DOHH2 (cell line): ENCODE results near the gene STYX.
"Not testable (repeated sequence)": the region's sequence is repeated elsewhere in the genome, so short reads cannot be mapped to it uniquely, and the experiment has no call there.

Experiments
- H3F3A ChIP-seq: fragments of 200-600 bp; sonication (generic), shearing (Covaris generic); 2 replicates; pipeline ENCODE4 v1.6.0; 2016; ENCODE audit warnings: antibody characterized with exemption, mild to moderate bottlenecking; ENCODE audit not compliant: control insufficient read depth, insufficient read depth
- H3K27ac ChIP-seq: fragments of 200-600 bp; sonication (generic); 2 replicates; pipeline ENCODE4 v1.5.1; 2014; ENCODE audit warnings: low read depth, mild to moderate bottlenecking, low read length, moderate library complexity
- H3K27me3 ChIP-seq: fragments of 200-600 bp; sonication (generic); 2 replicates; pipeline ENCODE4 v1.6.1; 2014; ENCODE audit warnings: mild to moderate bottlenecking, low read length, mixed read lengths; ENCODE audit not compliant: control insufficient read depth
- H3K36me3 ChIP-seq: fragments of 200-600 bp; sonication (generic); 2 replicates; pipeline ENCODE4 v1.6.1; 2014; ENCODE audit warnings: mild to moderate bottlenecking, low read length, moderate library complexity, mixed read lengths; ENCODE audit not compliant: control insufficient read depth
- H3K4me1 ChIP-seq: fragments of 200-600 bp; sonication (generic); 2 replicates; pipeline ENCODE4 v1.6.1; 2014; ENCODE audit warnings: mild to moderate bottlenecking, low read length, mixed read lengths; ENCODE audit not compliant: control insufficient read depth
- H3K4me2 ChIP-seq: fragments of 200-600 bp; sonication (generic); 2 replicates; pipeline ENCODE4 v1.6.0; 2014; ENCODE audit warnings: mild to moderate bottlenecking, low read length, moderate library complexity
- H3K4me3 ChIP-seq: fragments of 200-600 bp; sonication (generic); 2 replicates; pipeline ENCODE4 v1.5.1; 2014; ENCODE audit warnings: mild to moderate bottlenecking, low read length, mixed read lengths
- H3K79me2 ChIP-seq: fragments of 200-600 bp; sonication (generic); 2 replicates; pipeline ENCODE4 v1.6.1; 2014; ENCODE audit warnings: mild to moderate bottlenecking, low read length, mixed read lengths; ENCODE audit not compliant: control insufficient read depth
- H3K9me2 ChIP-seq: fragments of 200-600 bp; sonication (generic); replicated peaks from 2 replicates; pipeline ENCODE4 v1.6.1; 2014; ENCODE audit warnings: mild to moderate bottlenecking, low read length, mixed read lengths; ENCODE audit not compliant: control insufficient read depth
- H3K9me3 ChIP-seq: fragments of 200-600 bp; sonication (generic); 2 replicates; pipeline ENCODE4 v1.6.1; 2014; ENCODE audit warnings: antibody characterized with exemption, low read length, mixed read lengths; ENCODE audit not compliant: control insufficient read depth, insufficient read depth
- H4K20me1 ChIP-seq: fragments of 200-600 bp; sonication (generic); 2 replicates; pipeline ENCODE4 v1.6.0; 2014; ENCODE audit warnings: low read depth, mild to moderate bottlenecking, antibody characterized with exemption, low read length, moderate library complexity; ENCODE audit not compliant: control insufficient read depth, insufficient read depth
- EZH2phosphoT487 ChIP-seq: fragments of 200-600 bp; sonication (generic); IDR thresholded peaks from 2 replicates; pipeline ENCODE4 v1.6.1; 2017; ENCODE audit warnings: borderline replicate concordance, mild to moderate bottlenecking, antibody characterized with exemption, low read length, moderate library complexity, mixed read lengths
- TF ChIP-seq, protein P1 (sequence below): fragments of 200-600 bp; sonication (generic); IDR thresholded peaks from one replicate; pipeline ENCODE4 v1.5.1; 2014; ENCODE audit warnings: antibody characterized with exemption, mild to moderate bottlenecking, low read depth, low read length; ENCODE audit not compliant: poor library complexity, severe bottlenecking

The STYX gene

GRCh38 chr14:52755607-52756316 lies 25.8 kb downstream of the STYX start:
- Histone ChIP-seq H3F3A (0 out of 2 replicates have a peak, but pooled peaks cover 3% of the 10 kb centered on the region), H3K4me2 (no peak overlapping the region), H3K9me2 (no peaks in the 10 kb centered on the region), H4K20me1 (no peaks in the 10 kb centered on the region), H3K4me1 (peaks cover 6% of the 10 kb centered on the region), H3K79me2 (no peaks in the 10 kb centered on the region), H3K27me3 (no peaks in the 10 kb centered on the region), H3K4me3 (no peak overlapping the region), H3K36me3 (peaks cover 19% of the 10 kb centered on the region), H3K9me3 (no peaks in the 10 kb centered on the region), H3K27ac (no peak overlapping the region)
- TF ChIP-seq, protein P1, sequence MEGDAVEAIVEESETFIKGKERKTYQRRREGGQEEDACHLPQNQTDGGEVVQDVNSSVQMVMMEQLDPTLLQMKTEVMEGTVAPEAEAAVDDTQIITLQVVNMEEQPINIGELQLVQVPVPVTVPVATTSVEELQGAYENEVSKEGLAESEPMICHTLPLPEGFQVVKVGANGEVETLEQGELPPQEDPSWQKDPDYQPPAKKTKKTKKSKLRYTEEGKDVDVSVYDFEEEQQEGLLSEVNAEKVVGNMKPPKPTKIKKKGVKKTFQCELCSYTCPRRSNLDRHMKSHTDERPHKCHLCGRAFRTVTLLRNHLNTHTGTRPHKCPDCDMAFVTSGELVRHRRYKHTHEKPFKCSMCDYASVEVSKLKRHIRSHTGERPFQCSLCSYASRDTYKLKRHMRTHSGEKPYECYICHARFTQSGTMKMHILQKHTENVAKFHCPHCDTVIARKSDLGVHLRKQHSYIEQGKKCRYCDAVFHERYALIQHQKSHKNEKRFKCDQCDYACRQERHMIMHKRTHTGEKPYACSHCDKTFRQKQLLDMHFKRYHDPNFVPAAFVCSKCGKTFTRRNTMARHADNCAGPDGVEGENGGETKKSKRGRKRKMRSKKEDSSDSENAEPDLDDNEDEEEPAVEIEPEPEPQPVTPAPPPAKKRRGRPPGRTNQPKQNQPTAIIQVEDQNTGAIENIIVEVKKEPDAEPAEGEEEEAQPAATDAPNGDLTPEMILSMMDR: no peak
- no peak for TF ChIP-seq EZH2phosphoT487

GRCh38 chr14:52759145-52759544 lies 29.2 kb downstream of the STYX start:
- no peaks in the 10 kb centered on the region for H4K20me1 ChIP-seq
- no peaks in the 10 kb centered on the region for H3K79me2 ChIP-seq
- no peaks in the 10 kb centered on the region for H3K9me3 ChIP-seq
- H3K4me1 ChIP-seq: peaks cover 6% of the 10 kb centered on the region
- no peaks in the 10 kb centered on the region for H3K27me3 ChIP-seq
- no peak overlapping the region for H3K4me3 ChIP-seq
- H3K36me3 ChIP-seq: peaks cover 17% of the 10 kb centered on the region
- TF ChIP-seq, protein P1: no peak
- TF ChIP-seq EZH2phosphoT487: no peak
- 0 out of 2 replicates have a peak, but pooled peaks cover 3% of the 10 kb centered on the region for H3F3A ChIP-seq
- no peaks in the 10 kb centered on the region for H3K9me2 ChIP-seq
- H3K4me2 ChIP-seq: no peak overlapping the region
- H3K27ac ChIP-seq: no peak overlapping the region

- not testable (repeated sequence) for H3K27me3 ChIP-seq, H3K9me3 ChIP-seq, H3K4me3 ChIP-seq, H3K9me2 ChIP-seq, H3K27ac ChIP-seq, H4K20me1 ChIP-seq, H3K79me2 ChIP-seq, H3K4me2 ChIP-seq, H3F3A ChIP-seq, H3K4me1 ChIP-seq
- peaks cover 16% of the 10 kb centered on the region for H3K36me3 ChIP-seq
These were observed 33.0 kb downstream of the STYX start for GRCh38 chr14:52762923-52763322.

DNA sequence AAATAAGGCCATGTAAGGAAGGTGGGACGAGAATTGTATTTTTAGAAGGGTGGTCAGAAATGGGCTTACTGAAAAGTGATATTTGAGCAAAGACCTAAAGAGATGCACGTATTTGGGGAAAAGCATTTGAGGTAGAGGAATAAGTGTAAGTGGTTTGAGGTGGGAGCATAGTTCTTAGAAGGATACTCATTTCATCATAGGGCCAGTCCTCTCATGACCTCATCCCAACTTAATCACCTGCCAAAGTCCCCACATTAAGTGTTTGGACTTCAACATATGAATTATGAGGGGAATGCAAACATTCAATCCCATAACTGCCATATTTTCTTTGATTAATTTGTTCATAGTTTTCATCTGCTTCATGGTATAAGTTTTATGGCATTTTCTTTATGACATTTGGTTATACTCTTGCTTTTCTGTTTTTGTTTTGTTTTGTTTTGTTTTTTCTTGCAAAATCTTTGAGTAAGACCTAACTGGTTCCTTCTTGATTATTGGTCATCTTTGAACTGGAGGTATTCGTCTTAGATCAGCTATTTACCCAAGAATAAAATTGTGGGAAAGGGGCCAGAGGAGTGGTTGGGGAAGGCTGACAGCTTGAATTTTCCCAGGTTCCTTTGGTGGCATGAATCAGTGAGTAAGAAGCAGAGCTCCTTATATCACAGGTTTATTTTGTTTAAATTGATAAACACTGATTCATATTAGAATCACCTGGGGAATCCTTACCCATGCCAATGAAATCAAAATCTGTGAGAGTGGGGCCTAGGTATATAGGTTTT lies 37.3 kb downstream of the STYX start:
- H3K79me2 ChIP-seq: no peaks in the 10 kb centered on the region
- H3K27ac ChIP-seq: no peak overlapping the region
- H3K4me1 ChIP-seq: no peaks in the 10 kb centered on the region
- H3K4me3 ChIP-seq: no peak overlapping the region
- H3F3A ChIP-seq: no peaks in the 10 kb centered on the region; the same call in 1 of the 2 replicates
- no peak for TF ChIP-seq EZH2phosphoT487
- TF ChIP-seq, protein P1: no peak
- H4K20me1 ChIP-seq: no peaks in the 10 kb centered on the region
- H3K9me3 ChIP-seq: no peaks in the 10 kb centered on the region
- H3K4me2 ChIP-seq: no peak overlapping the region
- peaks cover 36% of the 10 kb centered on the region for H3K36me3 ChIP-seq
- no peaks in the 10 kb centered on the region for H3K27me3 ChIP-seq
- no peaks in the 10 kb centered on the region for H3K9me2 ChIP-seq
